ENCODE data around the gene EN1. TPM values are rescaled to one million over a fixed set of nuclear protein-coding genes. Genes with fewer than 3 reads are reported as not detected.

EN1 gene
- total RNA-seq, 4 donors from 2014 or later, result not detected

DNA sequence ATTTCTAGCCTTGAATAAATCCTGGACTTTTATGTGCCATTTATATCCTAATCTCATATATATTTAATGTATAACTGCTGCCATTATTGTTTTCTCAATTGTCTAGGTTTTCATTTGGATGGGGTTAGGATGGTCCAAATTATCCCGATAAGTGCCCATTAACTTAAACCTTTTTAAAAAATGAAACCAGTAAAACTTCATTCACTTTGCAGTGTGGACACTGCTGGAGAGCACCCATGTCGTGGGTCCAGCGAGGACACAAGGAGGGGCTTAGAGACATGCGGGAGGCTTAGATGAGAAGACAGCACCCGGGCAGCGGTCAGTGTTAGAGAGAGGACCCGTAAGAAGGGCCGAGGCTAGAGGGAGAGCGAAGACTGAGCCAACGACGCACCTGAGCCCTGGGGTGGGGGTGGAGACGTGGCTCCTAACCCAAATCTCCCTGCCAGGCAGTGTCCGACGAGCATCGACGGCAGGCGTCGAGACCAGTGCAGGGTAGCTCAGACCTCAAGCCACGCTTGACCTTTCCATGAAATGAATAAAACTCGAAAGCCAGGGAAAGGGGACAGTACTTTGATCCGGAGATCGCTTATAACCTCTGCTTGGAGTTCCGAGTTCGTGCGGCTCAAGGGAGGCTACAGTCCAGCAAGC, 9.0 kb upstream of the EN1 start:
- H3K4me1 ChIP-seq, result peaks cover 10 to 62% (median 16%) of the 10 kb centered on the region in 3 donors
- no peak overlapping the region for H3K27ac ChIP-seq
- intact Hi-C loops (cut with DNase I), result no loop called here
- peaks cover 42 to 100% (median 69%) of the 10 kb centered on the region in 4 donors for H3K27me3 ChIP-seq
- DNase-seq, result no peak
- WGBS, 2 donors, result 7 to 13% methylated on average over 13 to 22 of the region's 25 CpGs
- no peak for TF ChIP-seq POLR2A (IDR thresholded peaks at IDR 0.05)
- TF ChIP-seq, protein P1, sequence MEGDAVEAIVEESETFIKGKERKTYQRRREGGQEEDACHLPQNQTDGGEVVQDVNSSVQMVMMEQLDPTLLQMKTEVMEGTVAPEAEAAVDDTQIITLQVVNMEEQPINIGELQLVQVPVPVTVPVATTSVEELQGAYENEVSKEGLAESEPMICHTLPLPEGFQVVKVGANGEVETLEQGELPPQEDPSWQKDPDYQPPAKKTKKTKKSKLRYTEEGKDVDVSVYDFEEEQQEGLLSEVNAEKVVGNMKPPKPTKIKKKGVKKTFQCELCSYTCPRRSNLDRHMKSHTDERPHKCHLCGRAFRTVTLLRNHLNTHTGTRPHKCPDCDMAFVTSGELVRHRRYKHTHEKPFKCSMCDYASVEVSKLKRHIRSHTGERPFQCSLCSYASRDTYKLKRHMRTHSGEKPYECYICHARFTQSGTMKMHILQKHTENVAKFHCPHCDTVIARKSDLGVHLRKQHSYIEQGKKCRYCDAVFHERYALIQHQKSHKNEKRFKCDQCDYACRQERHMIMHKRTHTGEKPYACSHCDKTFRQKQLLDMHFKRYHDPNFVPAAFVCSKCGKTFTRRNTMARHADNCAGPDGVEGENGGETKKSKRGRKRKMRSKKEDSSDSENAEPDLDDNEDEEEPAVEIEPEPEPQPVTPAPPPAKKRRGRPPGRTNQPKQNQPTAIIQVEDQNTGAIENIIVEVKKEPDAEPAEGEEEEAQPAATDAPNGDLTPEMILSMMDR (IDR thresholded peaks at IDR 0.05), result no peak
- H3K9me3 ChIP-seq, result no peaks in the 10 kb centered on the region
- H3K4me3 ChIP-seq, result peak overlapping the region in 1 of 4 donors; percentile 54
- no peaks in the 10 kb centered on the region for H3K36me3 ChIP-seq

DNA sequence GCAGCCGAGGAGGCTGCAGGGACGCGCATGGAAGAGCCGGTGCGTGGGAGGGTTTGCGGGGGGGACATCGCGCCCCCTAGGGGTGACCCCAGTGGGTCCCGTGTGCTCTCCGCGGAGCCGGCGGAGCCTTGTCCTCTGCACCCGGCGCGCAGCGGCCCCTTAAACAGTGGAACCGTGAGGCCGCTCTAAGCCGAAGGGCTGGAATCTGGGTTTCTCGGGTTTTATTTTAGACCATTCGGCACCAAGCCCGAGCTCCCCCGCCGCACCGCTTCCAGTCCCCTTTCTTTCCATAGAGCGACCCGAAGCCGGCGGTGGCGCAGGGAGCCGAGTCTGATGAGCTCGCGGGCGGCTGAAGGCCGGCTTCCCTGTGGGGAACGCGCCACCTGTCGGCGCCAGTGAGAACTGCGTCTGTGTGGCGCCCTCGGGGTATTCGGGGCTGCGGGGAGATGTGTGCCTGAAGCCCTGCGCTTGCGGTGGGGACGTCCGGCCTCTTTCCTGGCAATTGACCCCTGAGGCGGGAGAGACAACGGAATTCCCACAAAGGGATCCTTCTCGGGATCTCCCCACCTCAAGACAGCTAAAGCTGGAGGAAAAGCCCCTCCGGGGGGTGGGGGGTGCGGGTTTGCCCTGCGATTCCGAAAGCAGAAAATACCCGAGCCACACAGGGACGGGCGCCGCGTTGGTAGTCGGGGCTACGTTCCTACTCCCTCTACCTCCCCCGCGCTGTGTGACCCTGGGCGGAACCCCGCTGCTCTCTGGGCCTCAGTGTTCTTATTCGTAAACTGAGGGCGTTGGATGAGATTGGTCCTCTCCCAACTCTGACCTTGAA, 8.2 kb upstream of the EN1 start:
- no peak for TF ChIP-seq POLR2A (IDR thresholded peaks at IDR 0.05)
- TF ChIP-seq, protein P1 (IDR thresholded peaks at IDR 0.05), result peak; percentile 87 to 99 (median 90)
- WGBS, 2 donors, result 7 to 20% methylated on average over 4 to 45 of the region's 69 CpGs

DNA sequence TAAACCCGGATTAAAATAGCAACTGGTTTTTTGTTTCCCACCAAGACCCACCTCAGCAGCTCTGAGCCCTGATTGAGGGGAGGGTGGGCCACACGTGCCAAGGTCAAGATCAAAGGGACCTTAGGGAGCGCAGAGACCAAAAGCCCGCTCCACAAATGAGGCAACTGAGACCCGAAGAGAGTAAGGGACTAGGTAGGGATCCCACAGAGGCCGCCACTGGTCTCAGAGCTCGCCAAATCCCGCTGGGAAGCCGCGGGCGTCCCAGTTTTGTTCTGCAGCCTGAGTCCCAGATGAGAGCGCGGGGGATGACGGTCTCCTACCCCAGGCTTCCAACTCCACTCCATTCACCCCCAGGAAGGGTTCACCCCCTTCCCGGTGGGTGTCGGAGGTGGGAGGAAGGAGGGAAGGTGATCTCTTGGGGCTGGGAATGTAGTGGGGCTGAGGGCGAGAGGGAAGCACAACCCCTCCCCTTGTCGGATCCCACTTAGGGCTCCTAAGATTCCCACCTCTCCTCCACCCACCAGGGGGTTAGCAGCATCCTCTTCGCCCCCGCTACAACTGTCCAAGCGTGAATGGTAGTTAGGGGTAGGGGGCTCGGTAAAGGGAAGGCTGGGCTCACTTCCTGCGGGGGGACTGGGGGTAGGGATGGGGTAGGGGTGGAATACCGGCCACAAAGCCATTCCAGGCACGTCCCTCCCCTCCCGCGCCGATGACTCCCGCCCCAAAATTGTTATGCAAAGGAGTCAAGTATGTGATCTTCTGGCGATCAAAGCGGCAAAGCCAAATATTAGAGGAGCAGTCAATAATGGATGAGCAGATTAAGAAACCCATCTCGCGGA, 7.3 kb upstream of the EN1 start:
- Histone ChIP-seq H3K4me1 (peaks cover 10 to 66% (median 16%) of the 10 kb centered on the region in 3 donors), H3K9me3 (no peaks in the 10 kb centered on the region), H3K4me3 (peak overlapping the region in 1 of 4 donors; percentile 54), H3K36me3 (no peaks in the 10 kb centered on the region), H3K27ac (no peak overlapping the region), H3K27me3 (peaks cover 45 to 100% (median 75%) of the 10 kb centered on the region in 4 donors)
- TF ChIP-seq, protein P1 (IDR thresholded peaks at IDR 0.05), result no peak
- WGBS, 2 donors, result 2 to 8% methylated on average over 23 to 27 of the region's 33 CpGs
- intact Hi-C loops (cut with DNase I), result no loop called here
- DNase-seq, result no peak

More for the DNA sequence above, 8.2 kb upstream of the EN1 start:
- no peaks in the 10 kb centered on the region for H3K9me3 ChIP-seq
- no peak overlapping the region for H3K27ac ChIP-seq
- H3K27me3 ChIP-seq, result peaks cover 42 to 100% (median 69%) of the 10 kb centered on the region in 4 donors
- H3K36me3 ChIP-seq, result no peaks in the 10 kb centered on the region
- H3K4me1 ChIP-seq, result peaks cover 10 to 62% (median 16%) of the 10 kb centered on the region in 3 donors
- peak overlapping the region in 2 of 4 donors; percentile 29 to 54 for H3K4me3 ChIP-seq
- DNase-seq, result peak; percentile 25
- intact Hi-C loops (cut with DNase I), result no loop called here

DNA sequence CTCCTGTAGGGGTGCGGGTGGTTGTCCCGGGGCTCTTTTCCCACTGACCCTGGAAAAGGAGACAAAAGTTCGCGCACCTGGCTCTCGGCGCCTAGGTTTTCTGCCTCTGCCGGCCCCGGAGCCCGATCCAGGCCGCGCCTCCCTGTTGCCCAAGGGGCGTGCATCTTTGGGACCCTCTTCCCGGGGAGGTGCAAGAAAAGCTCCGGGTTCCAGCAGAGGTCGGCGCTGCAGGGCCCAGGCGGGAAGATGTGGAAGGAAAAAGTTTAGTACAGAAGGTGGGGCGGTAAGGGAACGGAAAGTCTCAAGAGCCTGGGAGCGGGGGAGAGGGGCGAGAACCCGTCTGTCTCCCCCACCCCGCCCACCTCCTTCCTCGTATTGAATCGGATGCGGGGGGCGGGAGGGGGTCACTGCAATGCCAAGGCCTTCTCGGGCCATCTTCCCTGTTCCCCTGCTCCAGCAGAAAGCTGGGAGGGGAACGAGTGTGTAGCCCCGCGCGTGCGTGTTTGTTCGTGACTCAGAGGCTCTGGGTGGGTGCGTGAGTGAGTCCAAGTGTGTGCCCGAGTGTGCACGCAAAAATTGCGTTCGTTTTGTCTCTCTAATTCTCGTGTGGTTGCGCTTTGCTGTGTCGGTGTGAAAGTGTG, 6.3 kb upstream of the EN1 start:
- no peaks in the 10 kb centered on the region for H3K36me3 ChIP-seq
- H3K4me3 ChIP-seq, result no peak overlapping the region
- intact Hi-C loops (cut with DNase I), result no loop called here
- H3K9me3 ChIP-seq, result no peaks in the 10 kb centered on the region
- no peak overlapping the region for H3K27ac ChIP-seq
- H3K4me1 ChIP-seq, result peaks cover 10 to 76% (median 16%) of the 10 kb centered on the region in 3 donors
- DNase-seq, result no peak
- no peak for TF ChIP-seq POLR2A (IDR thresholded peaks at IDR 0.05)
- TF ChIP-seq, protein P1 (IDR thresholded peaks at IDR 0.05), result no peak
- peaks cover 37 to 100% (median 72%) of the 10 kb centered on the region in 4 donors for H3K27me3 ChIP-seq
- WGBS, 2 donors, result 11 to 13% methylated on average over 21 to 28 of the region's 42 CpGs

Data from esophagus squamous epithelium (tissue), 5 donors.